Body of pancreas (tissue), 4 donors: Measurements from ENCODE around the gene HLA-DPA1. TPM values are rescaled to one million over a fixed set of nuclear protein-coding genes. Genes with fewer than 3 reads are reported as not detected.
A peak's percentile ranks its signal among the peaks of the same experiment; 100 is the strongest.
"Not testable (repeated sequence)": the region's sequence is repeated elsewhere in the genome, so short reads cannot be mapped to it uniquely, and the experiment has no call there.

Experiments used
- ATAC-seq: fragments of 150-250 bp; one replicate; pipeline ENCODE4 v1.9.1; 2016
- DNase-seq, 4 donors: peaks; one replicate each; pipeline ENCODE4 v3.0.0-alpha.2; 2019
- H3K27ac ChIP-seq, 4 donors: fragments of 200-600 bp; sonication (generic); 1 replicate in 3 of 4; 2 replicates in 1 of 4; pipeline versions ENCODE4 v1.5.1 to v1.6.1; 2016 to 2019; ENCODE audit warnings: mild to moderate bottlenecking in 1 of 4, mixed read lengths in 1 of 4, moderate library complexity in 1 of 4
- H3K27me3 ChIP-seq, 2 donors: fragments of 200-600 bp; sonication (generic); one replicate each; pipeline ENCODE4 v1.6.0; 2016; ENCODE audit warnings: mild to moderate bottlenecking in 1 of 2
- H3K36me3 ChIP-seq, 2 donors: fragments of 200-600 bp; sonication (generic); replicated peaks in 1 of 2; 2 replicates each; pipeline ENCODE4 v1.5.1; 2016; ENCODE audit warnings: low read depth in 2 of 2; ENCODE audit not compliant: insufficient read depth in 1 of 2
- H3K4me1 ChIP-seq: fragments of 200-600 bp; sonication (generic); one replicate; pipeline ENCODE4 v1.6.0; 2016
- H3K4me3 ChIP-seq, 2 donors: fragments of 200-600 bp; sonication (generic); 1 replicate in 1 of 2; 2 replicates in 1 of 2; pipeline ENCODE4 v1.5.1; 2016 to 2019
- H3K9me3 ChIP-seq, 3 donors: fragments of 200-600 bp; sonication (generic); 1 replicate in 2 of 3; 2 replicates in 1 of 3; pipeline ENCODE4 v1.5.1; 2016
- POLR2A ChIP-seq, 3 donors: fragments of 450-650 bp; IDR thresholded peaks; one replicate each; pipeline ENCODE4 v1.6.1; 2016; ENCODE audit warnings: antibody characterized with exemption in 3 of 3, mild to moderate bottlenecking in 2 of 3
- WGBS, 2 donors: methylation state at CpG; one replicate each; pipeline ENCODE4 v1.1.5; 2017; 5-methylcytosine and 5-hydroxymethylcytosine counted together
- intact Hi-C: fragments of 100-400 bp; cut with DNase I; formaldehyde crosslinking; loops from one replicate; pipeline ENCODE4 v1.15.1; 2023
- total RNA-seq, 2 donors: library from RNA; depleted of rRNA; stranded (reverse); fragments of >200 nt; gene quantifications; one replicate each; pipeline ENCODE4 v1.1.0, GENCODE V29; 2016
- TF ChIP-seq, protein P1 (sequence below), 7 experiments: fragments of 450-650 bp in 4 of 7; fragments of 200-600 bp in 3 of 7; sonication (generic) in 3 of 7; IDR thresholded peaks; one replicate each; pipeline ENCODE4 v1.5.1; 2016 to 2019; ENCODE audit warnings: antibody characterized with exemption in 7 of 7

The HLA-DPA1 gene
- total RNA-seq, 2 donors from 2014 or later: 10.5 to 81.7 TPM

DNA sequence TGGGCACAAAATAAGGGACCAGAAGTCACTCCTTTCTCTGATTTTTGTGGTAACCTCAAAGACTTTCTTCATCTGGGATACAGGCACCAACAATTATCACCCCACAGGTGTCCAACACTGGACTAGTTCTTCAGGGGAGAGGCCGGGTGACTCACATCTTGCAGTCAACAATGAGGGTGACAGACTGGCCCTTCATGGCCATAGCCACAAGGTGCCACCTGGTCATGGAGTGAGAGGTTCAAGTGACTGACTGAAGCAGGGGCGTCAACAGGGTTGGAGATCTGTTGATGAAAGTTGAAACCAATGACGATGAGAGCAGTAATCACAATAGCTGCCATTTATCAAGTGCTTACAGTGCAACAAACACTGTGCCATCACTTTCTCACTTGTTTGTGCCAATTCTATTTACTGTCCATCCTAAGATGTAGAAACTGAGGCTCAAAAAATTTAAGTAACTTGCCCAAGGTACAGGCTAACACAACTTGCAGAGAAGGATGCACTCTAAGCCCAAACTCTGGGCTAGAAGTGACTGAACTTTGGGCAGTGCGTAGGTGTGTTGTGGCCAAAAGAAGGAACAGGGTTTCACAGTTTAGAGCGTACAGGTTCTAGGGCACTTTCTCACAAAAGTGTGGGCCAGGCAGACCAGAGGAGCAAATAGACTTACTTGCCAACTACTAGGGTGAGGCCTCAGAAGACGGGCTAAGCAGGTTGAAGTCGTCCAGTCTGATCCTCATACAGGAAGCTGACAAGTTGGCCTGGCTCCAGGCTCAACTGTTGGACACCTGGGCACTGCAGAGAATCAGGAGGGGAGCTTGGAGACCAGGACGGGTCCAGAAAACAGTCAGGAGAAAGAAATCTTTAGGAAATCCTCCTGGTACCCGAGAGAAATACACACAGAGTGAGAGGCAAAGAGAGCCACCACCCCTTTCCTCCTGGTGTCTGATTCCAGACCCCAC lies 32.7 kb upstream of the HLA-DPA1 start:
- whole genome bisulfite sequencing, 2 donors: 57 to 60% methylated on average over 9 of the region's 9 CpGs
- H3K27me3 ChIP-seq: no peaks in the 10 kb centered on the region
- H3K4me3 ChIP-seq: no peak overlapping the region
- H3K4me1 ChIP-seq: no peaks in the 10 kb centered on the region
- intact Hi-C loops: no loop called here
- ATAC-seq (no peak), DNase-seq (peak in 1 of 4 donors; percentile 52)
- H3K36me3 ChIP-seq: no peaks in the 10 kb centered on the region
- no peak overlapping the region for H3K27ac ChIP-seq
- no peaks in the 10 kb centered on the region for H3K9me3 ChIP-seq
- TF ChIP-seq, protein P1, sequence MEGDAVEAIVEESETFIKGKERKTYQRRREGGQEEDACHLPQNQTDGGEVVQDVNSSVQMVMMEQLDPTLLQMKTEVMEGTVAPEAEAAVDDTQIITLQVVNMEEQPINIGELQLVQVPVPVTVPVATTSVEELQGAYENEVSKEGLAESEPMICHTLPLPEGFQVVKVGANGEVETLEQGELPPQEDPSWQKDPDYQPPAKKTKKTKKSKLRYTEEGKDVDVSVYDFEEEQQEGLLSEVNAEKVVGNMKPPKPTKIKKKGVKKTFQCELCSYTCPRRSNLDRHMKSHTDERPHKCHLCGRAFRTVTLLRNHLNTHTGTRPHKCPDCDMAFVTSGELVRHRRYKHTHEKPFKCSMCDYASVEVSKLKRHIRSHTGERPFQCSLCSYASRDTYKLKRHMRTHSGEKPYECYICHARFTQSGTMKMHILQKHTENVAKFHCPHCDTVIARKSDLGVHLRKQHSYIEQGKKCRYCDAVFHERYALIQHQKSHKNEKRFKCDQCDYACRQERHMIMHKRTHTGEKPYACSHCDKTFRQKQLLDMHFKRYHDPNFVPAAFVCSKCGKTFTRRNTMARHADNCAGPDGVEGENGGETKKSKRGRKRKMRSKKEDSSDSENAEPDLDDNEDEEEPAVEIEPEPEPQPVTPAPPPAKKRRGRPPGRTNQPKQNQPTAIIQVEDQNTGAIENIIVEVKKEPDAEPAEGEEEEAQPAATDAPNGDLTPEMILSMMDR (IDR thresholded peaks at IDR 0.05): no peak
- TF ChIP-seq POLR2A (IDR thresholded peaks at IDR 0.05): no peak

DNA sequence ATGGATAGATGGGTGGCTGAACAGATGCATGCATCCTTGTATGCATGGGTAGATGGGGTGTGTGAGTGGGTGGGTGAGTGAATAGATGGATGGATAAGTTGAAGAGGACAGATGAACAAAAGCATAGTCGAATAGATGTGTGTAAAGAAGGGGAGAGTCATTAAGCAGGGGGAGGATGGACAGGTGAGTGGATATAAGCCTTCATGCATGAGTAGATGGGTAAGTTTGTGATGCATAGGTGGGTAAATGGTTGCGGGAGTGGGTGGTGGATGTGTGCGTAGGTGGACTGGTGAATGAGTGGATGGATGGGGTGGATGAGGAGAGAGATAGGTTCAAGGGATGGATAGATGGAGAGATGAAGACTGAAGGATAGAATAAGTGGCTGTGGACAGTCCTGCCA lies 31.9 kb upstream of the HLA-DPA1 start:
- no peaks in the 10 kb centered on the region for H3K4me1 ChIP-seq
- intact Hi-C loops: no loop called here
- H3K9me3 ChIP-seq: peaks cover 0 to 8% (median 0%) of the 10 kb centered on the region in 3 donors
- ATAC-seq: no peak
- no peak for DNase-seq
- 65 to 87% methylated on average over 3 of the region's 3 CpGs for WGBS, 2 donors
- no peak overlapping the region for H3K27ac ChIP-seq
- H3K4me3 ChIP-seq: no peak overlapping the region
- no peaks in the 10 kb centered on the region for H3K27me3 ChIP-seq
- TF ChIP-seq, protein P1 (IDR thresholded peaks at IDR 0.05): no peak
- no peak for TF ChIP-seq POLR2A (IDR thresholded peaks at IDR 0.05)
- H3K36me3 ChIP-seq: no peaks in the 10 kb centered on the region

DNA sequence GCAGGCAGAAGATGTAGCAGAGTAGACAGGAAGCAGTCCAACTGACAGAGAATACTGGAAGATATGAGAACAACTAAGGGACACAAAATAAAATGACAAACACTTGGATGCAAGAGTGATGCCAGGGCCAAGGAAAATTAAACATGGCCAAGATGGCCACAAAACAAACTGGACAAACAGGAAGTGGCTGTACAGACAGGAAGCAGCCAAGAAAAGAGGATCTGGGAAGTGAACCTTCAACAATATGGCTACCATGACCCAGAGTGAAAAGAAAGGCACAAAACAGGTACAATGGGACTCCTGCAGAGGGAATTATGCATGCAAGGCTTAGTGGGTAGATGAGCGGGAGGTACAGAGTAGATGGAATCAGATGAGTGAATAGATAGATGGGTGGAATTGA lies 31.4 kb upstream of the HLA-DPA1 start:
- no peaks in the 10 kb centered on the region for H3K27me3 ChIP-seq
- H3K36me3 ChIP-seq: no peaks in the 10 kb centered on the region
- ATAC-seq (no peak), DNase-seq (no peak)
- intact Hi-C loops: no loop called here
- no peaks in the 10 kb centered on the region for H3K4me1 ChIP-seq
- peaks cover 0 to 8% (median 0%) of the 10 kb centered on the region in 3 donors for H3K9me3 ChIP-seq
- H3K27ac ChIP-seq: no peak overlapping the region
- no peak for TF ChIP-seq POLR2A (IDR thresholded peaks at IDR 0.05)
- TF ChIP-seq, protein P1 (IDR thresholded peaks at IDR 0.05): no peak
- WGBS, 2 donors: 93 to 94% methylated on average over 1 of the region's 1 CpG
- H3K4me3 ChIP-seq: no peak overlapping the region

DNA sequence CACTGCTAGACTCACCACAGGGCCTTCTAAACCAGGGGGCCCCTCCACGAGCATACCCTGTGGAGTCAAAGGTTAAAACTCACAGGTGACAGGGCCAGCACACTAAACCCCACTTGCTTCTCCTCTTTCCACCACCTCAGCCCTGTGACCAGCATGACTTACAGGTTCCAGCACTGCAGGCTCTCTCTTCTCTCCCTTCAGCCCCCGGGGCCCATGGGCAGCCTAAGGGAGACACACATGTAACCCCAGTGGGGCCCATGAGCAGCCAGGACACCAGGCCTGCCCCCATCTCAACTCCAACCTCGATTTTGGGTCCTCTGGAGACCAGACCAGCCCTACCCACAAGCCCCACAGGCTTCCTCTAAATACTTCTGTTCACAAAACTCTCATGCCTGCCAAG lies 30.3 kb upstream of the HLA-DPA1 start:
- Histone ChIP-seq H3K9me3 (peaks cover 0 to 8% (median 0%) of the 10 kb centered on the region in 3 donors), H3K27ac (no peak overlapping the region), H3K4me3 (no peak overlapping the region), H3K36me3 (no peaks in the 10 kb centered on the region), H3K4me1 (no peaks in the 10 kb centered on the region), H3K27me3 (no peaks in the 10 kb centered on the region)
- 43 to 51% methylated on average over 3 of the region's 3 CpGs for WGBS, 2 donors
- TF ChIP-seq, protein P1 (IDR thresholded peaks at IDR 0.05): no peak
- no peak for TF ChIP-seq POLR2A (IDR thresholded peaks at IDR 0.05)
- intact Hi-C loops: no loop called here
- ATAC-seq (no peak), DNase-seq (no peak)

GRCh38 chr6:33101121-33101737 lies 27.8 kb upstream of the HLA-DPA1 start:
- intact Hi-C loops, ATAC-seq, DNase-seq, H3K27ac ChIP-seq, H3K27me3 ChIP-seq, H3K36me3 ChIP-seq, H3K9me3 ChIP-seq, H3K4me1 ChIP-seq, H3K4me3 ChIP-seq: not testable (repeated sequence)
- WGBS, 2 donors: 63 to 73% methylated on average over 5 of the region's 5 CpGs
